H9 (cell line): ENCODE measurements around the gene PPP1R14C. TPM values are rescaled to one million over a fixed set of nuclear protein-coding genes. Genes with fewer than 3 reads are reported as not detected.

Experiments used
- DNase-seq: peaks from one replicate; pipeline ENCODE4 v3.0.0-alpha.2; 2017
- H2AFZ ChIP-seq: one replicate; pipeline ENCODE4 v1.6.1; 2013; ENCODE audit warnings: mild to moderate bottlenecking, low read length, control low read depth, moderate library complexity
- H2AK5ac ChIP-seq: 2 replicates; pipeline ENCODE4 v1.6.1; 2013; ENCODE audit warnings: low read length, control low read depth, mixed read lengths; ENCODE audit not compliant: insufficient read length
- H2BK120ac ChIP-seq: one replicate; pipeline ENCODE4 v1.6.1; 2013; ENCODE audit warnings: low read depth, mild to moderate bottlenecking, low read length, control low read depth, inconsistent platforms; ENCODE audit not compliant: poor library complexity, severe bottlenecking
- H2BK12ac ChIP-seq: 2 replicates; pipeline ENCODE4 v1.6.1; 2013; ENCODE audit warnings: low read length, control low read depth, mixed read lengths, low read depth; ENCODE audit not compliant: insufficient read length
- H2BK15ac ChIP-seq: 2 replicates; pipeline ENCODE4 v1.6.1; 2013; ENCODE audit warnings: low read depth, low read length, control low read depth
- H2BK20ac ChIP-seq: one replicate; pipeline ENCODE4 v1.6.1; 2013; ENCODE audit warnings: low read depth, mild to moderate bottlenecking, low read length, control low read depth, inconsistent platforms; ENCODE audit not compliant: poor library complexity, severe bottlenecking
- H2BK5ac ChIP-seq: 2 replicates; pipeline ENCODE4 v1.6.1; 2013; ENCODE audit warnings: low read length, control low read depth, mixed read lengths; ENCODE audit not compliant: insufficient read length
- H3K14ac ChIP-seq: 2 replicates; pipeline ENCODE4 v1.6.1; 2013; ENCODE audit warnings: low read length, control low read depth; ENCODE audit not compliant: insufficient read depth
- H3K18ac ChIP-seq: 2 replicates; pipeline ENCODE4 v1.6.1; 2013; ENCODE audit warnings: low read depth, mild to moderate bottlenecking, mixed read lengths, low read length, control low read depth; ENCODE audit not compliant: insufficient read length
- H3K23ac ChIP-seq: 2 replicates; pipeline ENCODE4 v1.6.1; 2013; ENCODE audit warnings: low read length, control low read depth, mixed read lengths, low read depth; ENCODE audit not compliant: insufficient read length
- H3K23me2 ChIP-seq: 2 replicates; pipeline ENCODE4 v1.6.1; 2013; ENCODE audit warnings: low read depth, mild to moderate bottlenecking, mixed read lengths, low read length, control low read depth; ENCODE audit not compliant: insufficient read length, poor library complexity, severe bottlenecking
- H3K27ac ChIP-seq: 2 replicates; pipeline ENCODE4 v1.5.1; 2013; ENCODE audit warnings: low read length, control low read depth, mixed read lengths, low read depth; ENCODE audit not compliant: insufficient read length
- H3K27me3 ChIP-seq: 2 replicates; pipeline ENCODE4 v1.6.1; 2013; ENCODE audit warnings: low read length, control low read depth, inconsistent platforms; ENCODE audit not compliant: insufficient read depth
- H3K4ac ChIP-seq: 2 replicates; pipeline ENCODE4 v1.6.1; 2013; ENCODE audit warnings: low read depth, mild to moderate bottlenecking, control low read depth, inconsistent platforms, low read length, moderate library complexity
- H3K4me1 ChIP-seq: 2 replicates; pipeline ENCODE4 v1.6.1; 2013; ENCODE audit warnings: low read length, control low read depth, inconsistent platforms; ENCODE audit not compliant: insufficient read depth
- H3K4me2 ChIP-seq: 2 replicates; pipeline ENCODE4 v1.6.1; 2013; ENCODE audit warnings: low read length, control low read depth, mixed read lengths; ENCODE audit not compliant: insufficient read length, insufficient read depth
- H3K56ac ChIP-seq: 2 replicates; pipeline ENCODE4 v1.6.1; 2013; ENCODE audit warnings: low read depth, mild to moderate bottlenecking, mixed read lengths, low read length, control low read depth; ENCODE audit not compliant: insufficient read length
- H3K79me1 ChIP-seq: 2 replicates; pipeline ENCODE4 v1.6.1; 2013; ENCODE audit warnings: low read depth, mild to moderate bottlenecking, moderate library complexity, low read length, control low read depth, inconsistent platforms; ENCODE audit not compliant: insufficient read depth, poor library complexity, severe bottlenecking
- H3K79me2 ChIP-seq: 2 replicates; pipeline ENCODE4 v1.6.1; 2013; ENCODE audit warnings: low read length, control low read depth, inconsistent platforms; ENCODE audit not compliant: insufficient read depth
- H3K9ac ChIP-seq: 2 replicates; pipeline ENCODE4 v1.6.1; 2013; ENCODE audit warnings: low read length, control low read depth, mixed read lengths; ENCODE audit not compliant: insufficient read length; ENCODE audit errors: extremely low read depth
- H3K9me3 ChIP-seq: one replicate; pipeline ENCODE4 v1.6.1; 2013; ENCODE audit warnings: low read depth, low read length, inconsistent platforms; ENCODE audit not compliant: control insufficient read depth
- H3T11ph ChIP-seq: one replicate; pipeline ENCODE4 v1.6.1; 2013; ENCODE audit warnings: mild to moderate bottlenecking, low read length, control low read depth, inconsistent platforms
- H4K20me1 ChIP-seq: one replicate; pipeline ENCODE4 v1.6.1; 2013; ENCODE audit not compliant: control insufficient read depth, insufficient read length, insufficient read depth
- H4K5ac ChIP-seq: 2 replicates; pipeline ENCODE4 v1.6.1; 2013; ENCODE audit warnings: low read depth, mild to moderate bottlenecking, mixed read lengths, low read length, control low read depth; ENCODE audit not compliant: insufficient read length
- H4K8ac ChIP-seq: replicated peaks from 2 replicates; pipeline ENCODE4 v1.6.1; 2013; ENCODE audit warnings: low read length, control low read depth, mixed read lengths, low read depth; ENCODE audit not compliant: insufficient read length
- H4K91ac ChIP-seq: 2 replicates; pipeline ENCODE4 v1.6.1; 2013; ENCODE audit warnings: low read depth, mild to moderate bottlenecking, moderate library complexity, mixed read lengths, low read length, control low read depth; ENCODE audit not compliant: insufficient read length
- H3K27ac Mint-ChIP-seq, 3 experiments: 2 replicates in 2 of 3; 3 replicates in 1 of 3; pipeline ENCODE4 v1.8.0; 2020 to 2021; ENCODE audit warnings: mixed read lengths in 3 of 3, mild to moderate bottlenecking in 1 of 3, moderate library complexity in 1 of 3
- H3K27me3 Mint-ChIP-seq: 2 replicates; pipeline ENCODE4 v1.8.0; 2021; ENCODE audit warnings: low read depth, mild to moderate bottlenecking, moderate library complexity, mixed read lengths
- H3K36me3 Mint-ChIP-seq, 3 experiments: 2 replicates in 2 of 3; 3 replicates in 1 of 3; pipeline ENCODE4 v1.8.0; 2020 to 2021; ENCODE audit warnings: low read depth in 3 of 3, mixed read lengths in 3 of 3; ENCODE audit not compliant: insufficient read depth in 1 of 3
- H3K4me1 Mint-ChIP-seq, 2 experiments: 2 replicates each; pipeline ENCODE4 v1.8.0; 2020; ENCODE audit warnings: mixed read lengths in 2 of 2
- H3K4me3 Mint-ChIP-seq, 2 experiments: 2 replicates in 1 of 2; 3 replicates in 1 of 2; pipeline ENCODE4 v1.8.0; 2020 to 2021; ENCODE audit warnings: mild to moderate bottlenecking in 2 of 2, mixed read lengths in 2 of 2, moderate library complexity in 1 of 2
- H3K9me3 Mint-ChIP-seq, 2 experiments: 2 replicates in 1 of 2; 3 replicates in 1 of 2; pipeline ENCODE4 v1.8.0; 2020; ENCODE audit warnings: mild to moderate bottlenecking in 2 of 2, mixed read lengths in 2 of 2, moderate library complexity in 1 of 2
- WGBS: extraction: QIAGEN DNeasy Blood & Tissue Kit; methylation state at CpG from one replicate; pipeline ENCODE4 v1.1.7; 2013; ENCODE audit warnings: missing lambda C conversion rate, low lambda C conversion rate, mixed read lengths; ENCODE audit not compliant: insufficient read length; ENCODE audit errors: extremely low coverage; 5-methylcytosine and 5-hydroxymethylcytosine counted together
- total RNA-seq: library from RNA; stranded (reverse); gene quantifications from 2 replicates; pipeline ENCODE4 v1.2.1, GENCODE V29; 2021
- TF ChIP-seq, protein P1 (sequence below): fragments of 200-600 bp; sonication (generic); conservative IDR thresholded peaks from 3 replicates; pipeline ENCODE4 v1.8.0; 2021; ENCODE audit warnings: antibody characterized with exemption, mild to moderate bottlenecking

Gene PPP1R14C
- total RNA-seq, 1 experiment from 2014 or later, result 0.37 TPM

DNA sequence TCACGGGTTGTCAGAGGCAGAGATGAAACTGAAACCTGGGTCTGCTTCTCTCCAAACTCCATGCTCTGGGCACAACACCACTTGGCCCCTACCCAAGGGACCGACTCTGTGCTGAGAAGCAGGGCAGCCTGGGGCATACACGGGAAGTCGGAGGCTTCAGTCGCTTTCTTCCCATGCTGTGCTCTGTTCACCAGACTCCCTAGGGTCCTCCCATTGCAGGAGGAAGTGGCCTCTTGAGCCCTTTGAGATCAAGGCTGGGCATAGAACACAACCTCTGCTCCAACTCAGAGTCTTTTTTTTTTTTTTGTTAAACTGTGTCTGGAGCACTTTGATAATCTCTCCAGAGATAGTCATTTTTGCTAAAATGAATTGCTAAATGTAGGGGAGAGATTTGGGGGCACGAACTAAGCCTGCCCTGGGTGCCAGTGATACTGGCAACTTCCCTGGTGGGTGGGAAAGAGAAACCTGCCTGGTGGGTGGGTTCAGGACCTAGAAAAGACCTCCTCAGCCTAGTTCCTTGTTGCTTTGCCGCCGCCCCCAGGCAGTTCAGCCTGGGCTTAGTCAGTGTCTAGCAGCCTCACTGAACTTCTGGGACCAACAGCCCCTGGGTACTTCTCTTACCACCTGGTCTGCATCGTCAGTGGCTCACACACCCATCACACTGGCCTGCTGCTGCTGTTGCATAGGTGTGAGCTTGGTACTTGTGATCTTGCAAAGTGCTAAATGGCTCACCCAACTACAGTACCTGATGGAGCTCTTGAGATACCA is 62.0 kb downstream of the PPP1R14C start:
- H3K79me1 ChIP-seq, result no peaks in the 10 kb centered on the region
- no peak overlapping the region for H3K9ac ChIP-seq
- no peaks in the 10 kb centered on the region for H3K23me2 ChIP-seq
- no peak overlapping the region for H2BK120ac ChIP-seq
- H3K9me3 Mint-ChIP-seq, result peaks cover 0 to 2% of the 10 kb centered on the region in 2 experiments; a peak in 2 of 5 replicates
- TF ChIP-seq, protein P1, sequence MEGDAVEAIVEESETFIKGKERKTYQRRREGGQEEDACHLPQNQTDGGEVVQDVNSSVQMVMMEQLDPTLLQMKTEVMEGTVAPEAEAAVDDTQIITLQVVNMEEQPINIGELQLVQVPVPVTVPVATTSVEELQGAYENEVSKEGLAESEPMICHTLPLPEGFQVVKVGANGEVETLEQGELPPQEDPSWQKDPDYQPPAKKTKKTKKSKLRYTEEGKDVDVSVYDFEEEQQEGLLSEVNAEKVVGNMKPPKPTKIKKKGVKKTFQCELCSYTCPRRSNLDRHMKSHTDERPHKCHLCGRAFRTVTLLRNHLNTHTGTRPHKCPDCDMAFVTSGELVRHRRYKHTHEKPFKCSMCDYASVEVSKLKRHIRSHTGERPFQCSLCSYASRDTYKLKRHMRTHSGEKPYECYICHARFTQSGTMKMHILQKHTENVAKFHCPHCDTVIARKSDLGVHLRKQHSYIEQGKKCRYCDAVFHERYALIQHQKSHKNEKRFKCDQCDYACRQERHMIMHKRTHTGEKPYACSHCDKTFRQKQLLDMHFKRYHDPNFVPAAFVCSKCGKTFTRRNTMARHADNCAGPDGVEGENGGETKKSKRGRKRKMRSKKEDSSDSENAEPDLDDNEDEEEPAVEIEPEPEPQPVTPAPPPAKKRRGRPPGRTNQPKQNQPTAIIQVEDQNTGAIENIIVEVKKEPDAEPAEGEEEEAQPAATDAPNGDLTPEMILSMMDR, result no peak
- no peak overlapping the region for H3K23ac ChIP-seq
- H3K79me2 ChIP-seq, result no peaks in the 10 kb centered on the region
- no peak overlapping the region for H4K91ac ChIP-seq
- no peak overlapping the region; a peak in 1 of 7 replicates for H3K27ac Mint-ChIP-seq
- no peak overlapping the region for H3T11ph ChIP-seq
- no peak overlapping the region for H2BK20ac ChIP-seq
- WGBS, result no CpG with 5 or more reads among the region's 9 CpGs
- no peak overlapping the region for H2AFZ ChIP-seq
- H3K4me1 ChIP-seq, result no peaks in the 10 kb centered on the region
- no peak overlapping the region for H3K4me2 ChIP-seq
- no peak overlapping the region for H3K4ac ChIP-seq
- H4K5ac ChIP-seq, result no peak overlapping the region
- H4K20me1 ChIP-seq, result no peaks in the 10 kb centered on the region
- H3K9me3 ChIP-seq, result no peaks in the 10 kb centered on the region
- H2BK15ac ChIP-seq, result no peak overlapping the region
- H3K36me3 Mint-ChIP-seq, result no peaks in the 10 kb centered on the region
- H3K27me3 ChIP-seq, result no peaks in the 10 kb centered on the region
- H3K27me3 Mint-ChIP-seq, result peaks cover 9% of the 10 kb centered on the region
- no peak overlapping the region for H3K56ac ChIP-seq
- H3K4me3 Mint-ChIP-seq, result no peak overlapping the region
- H2AK5ac ChIP-seq, result no peak overlapping the region
- no peak overlapping the region for H3K27ac ChIP-seq
- no peak overlapping the region for H2BK5ac ChIP-seq
- DNase-seq, result no peak
- no peak overlapping the region for H3K14ac ChIP-seq
- H3K4me1 Mint-ChIP-seq, result peaks cover 6 to 8% of the 10 kb centered on the region in 2 experiments; a peak in 3 of 4 replicates
- no peak overlapping the region for H4K8ac ChIP-seq
- no peak overlapping the region for H3K18ac ChIP-seq
- no peak overlapping the region for H2BK12ac ChIP-seq
